Activated T-cell treated with anti-CD3 and anti-CD28 coated beads, Interleukin-2, amount 50 U/mL, for 1 hour (primary cell): ENCODE measurements around the gene GNAL.
A peak's percentile ranks its signal among the peaks of the same experiment; 100 is the strongest.
"Not testable (repeated sequence)": the region's sequence is repeated elsewhere in the genome, so short reads cannot be mapped to it uniquely, and the experiment has no call there.

ENCODE experiments used
- DNase-seq: peaks from one replicate; pipeline ENCODE4 v3.0.0-alpha.2; 2020

Gene GNAL

DNA sequence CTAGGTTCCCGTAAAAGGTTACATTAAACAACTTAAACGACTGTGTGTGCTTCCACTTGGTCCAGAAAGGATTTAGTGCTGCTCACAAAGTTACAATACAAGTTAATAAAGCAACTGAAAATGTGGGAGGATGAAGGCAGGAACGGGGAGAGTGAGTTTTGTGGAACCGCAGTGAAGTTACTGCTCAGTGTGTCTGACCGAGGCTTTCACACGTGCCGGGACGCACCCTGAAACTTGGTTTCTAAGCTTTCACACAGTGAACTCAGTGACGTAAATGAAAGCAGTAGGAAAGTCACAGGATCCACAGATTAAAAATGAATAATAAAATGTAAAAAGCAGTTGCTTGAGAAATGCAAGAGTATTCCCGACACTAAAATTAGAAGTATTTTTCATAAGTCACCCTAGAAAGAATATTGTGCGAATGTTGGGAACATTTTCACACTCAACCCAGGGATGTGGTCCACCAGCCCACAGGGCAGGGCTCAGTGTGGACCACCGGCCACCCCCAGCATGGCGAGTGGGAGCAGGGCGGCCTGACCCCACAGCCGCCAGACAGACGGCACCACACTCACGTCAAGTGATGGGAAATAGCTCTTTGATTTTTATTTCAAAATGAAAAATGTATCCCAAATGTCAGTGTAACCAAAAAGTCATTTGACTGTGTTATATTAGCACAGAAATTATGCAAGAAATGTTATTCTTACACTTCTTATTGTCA lies 129.6 kb downstream of the GNAL start:
- no peak for DNase-seq

DNA sequence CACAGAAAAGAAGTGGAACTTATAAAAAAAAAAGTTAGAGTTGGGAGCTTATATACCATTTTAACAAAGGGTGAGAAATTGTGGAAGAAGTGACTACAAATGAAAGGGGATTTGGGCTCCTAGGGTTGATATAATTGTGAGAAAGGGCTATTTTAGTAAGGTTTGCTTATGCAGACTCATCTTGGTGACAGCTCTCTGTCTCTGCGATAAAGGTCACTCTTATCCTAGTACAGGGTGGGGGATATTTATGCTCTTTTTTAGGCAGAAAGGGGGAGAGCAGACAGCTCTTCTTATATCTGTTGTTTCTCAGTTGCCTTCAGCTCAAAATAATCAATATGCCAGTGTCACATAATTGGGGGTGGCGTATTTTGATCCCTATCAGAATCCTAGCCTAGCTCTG lies 130.9 kb downstream of the GNAL start:
- DNase-seq = no peak

DNA sequence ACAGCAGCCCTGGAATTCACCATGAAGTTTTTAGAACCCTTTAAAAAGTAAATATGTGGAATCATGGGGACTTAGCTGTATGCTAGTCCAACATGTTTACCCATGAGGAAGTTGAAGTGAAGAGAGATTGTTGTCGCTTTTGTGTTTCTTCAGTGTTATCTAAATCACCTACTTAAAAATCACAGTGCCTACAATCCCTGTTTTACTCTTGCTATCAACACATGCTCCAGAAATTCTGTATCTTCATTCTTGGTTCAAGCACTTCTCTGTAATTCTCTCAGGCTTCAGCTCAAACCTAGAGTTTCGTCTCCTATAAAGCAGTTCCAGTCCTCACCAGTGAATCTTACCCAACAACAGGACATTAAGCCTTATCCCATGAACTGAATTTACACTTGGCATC lies 131.6 kb downstream of the GNAL start:
- DNase-seq = no peak

DNA sequence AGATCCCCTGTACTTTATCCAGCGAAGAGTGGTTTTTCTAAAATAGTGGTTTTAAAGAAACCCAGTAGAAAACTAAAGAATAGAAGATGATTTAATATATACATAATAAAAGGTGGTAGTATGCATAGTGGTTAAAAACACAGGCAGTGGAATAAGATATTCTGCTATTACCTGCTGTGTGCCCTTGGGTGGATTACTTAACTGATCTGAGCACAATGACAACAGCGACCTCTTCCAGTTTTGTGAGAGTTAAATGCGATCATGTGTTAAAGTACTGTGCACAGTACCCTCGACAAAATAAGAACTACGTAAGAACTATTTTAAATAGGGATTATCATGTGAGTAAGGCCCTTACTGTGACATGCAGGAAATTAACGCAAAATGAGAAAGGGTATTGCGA lies 132.1 kb downstream of the GNAL start:
- DNase-seq = no peak

DNA sequence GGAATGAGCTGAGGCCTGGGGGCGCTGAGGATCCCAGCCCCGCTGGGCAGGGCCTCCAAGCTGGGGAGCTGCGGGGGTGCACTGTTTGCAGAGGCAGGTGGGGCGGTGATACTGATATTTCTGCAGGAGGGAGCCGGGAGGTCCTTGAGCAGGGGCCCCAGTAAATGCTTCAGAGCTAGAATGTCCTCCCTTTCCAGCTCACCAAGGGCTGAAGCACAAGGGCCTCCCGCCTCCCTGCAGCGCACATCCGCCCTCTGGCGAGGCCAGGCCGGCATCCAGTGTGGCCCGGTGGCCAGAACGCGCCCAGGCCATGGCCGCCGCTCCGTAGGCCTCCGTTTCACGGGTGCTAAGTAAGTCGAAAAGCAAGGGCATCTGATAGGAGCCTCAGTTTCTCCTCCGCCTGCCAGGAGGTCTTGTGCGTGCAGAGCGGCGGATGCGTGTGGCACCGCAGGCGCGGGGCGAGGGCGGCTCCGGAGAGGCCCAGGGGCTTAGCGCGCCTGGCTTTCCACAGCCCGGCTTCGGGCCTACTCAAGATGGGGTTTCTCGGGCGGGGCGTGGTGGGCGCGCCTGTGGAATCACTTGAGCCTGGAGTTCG lies 132.7 kb downstream of the GNAL start:
- DNase-seq = no peak

DNA sequence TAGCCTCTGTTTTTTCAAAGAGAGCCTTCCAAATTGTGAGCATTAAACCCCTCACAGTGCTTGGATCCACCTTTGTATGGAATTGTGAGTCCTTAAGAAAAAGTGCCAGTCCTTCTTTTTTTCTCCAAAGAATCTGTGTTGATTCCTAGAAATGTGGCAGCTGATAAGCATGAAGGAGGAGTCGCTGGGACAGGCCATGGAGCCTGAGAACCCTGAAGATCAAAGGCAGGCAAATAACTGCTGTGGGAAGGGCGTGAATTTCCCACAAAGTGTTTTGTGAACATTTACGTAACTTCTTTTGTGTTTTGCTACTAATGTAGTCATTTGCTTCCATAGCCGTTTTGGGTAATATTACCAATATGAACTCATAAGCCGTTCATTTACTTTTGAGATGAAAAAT lies 134.5 kb downstream of the GNAL start:
- DNase-seq = no peak

DNA sequence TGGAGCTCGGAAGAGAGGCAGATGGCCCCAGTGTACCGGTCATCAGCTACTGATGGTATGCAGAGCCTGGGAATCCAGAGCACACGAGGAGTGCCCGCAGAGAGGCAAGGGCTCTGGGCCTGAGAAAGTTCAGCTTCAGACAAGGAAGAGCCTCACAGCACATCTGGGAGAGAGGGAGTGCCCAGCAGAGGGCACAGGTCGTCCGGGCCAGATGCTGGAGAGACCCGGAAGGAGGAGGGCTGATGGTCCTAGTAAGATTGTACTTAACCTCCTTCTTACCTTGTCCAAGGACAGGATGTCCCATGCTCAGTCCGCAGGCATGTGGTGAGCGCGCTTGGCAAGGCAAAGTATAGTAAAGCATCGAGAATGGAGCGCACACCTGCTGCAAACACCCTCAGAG lies 137.8 kb downstream of the GNAL start:
- no peak for DNase-seq

DNA sequence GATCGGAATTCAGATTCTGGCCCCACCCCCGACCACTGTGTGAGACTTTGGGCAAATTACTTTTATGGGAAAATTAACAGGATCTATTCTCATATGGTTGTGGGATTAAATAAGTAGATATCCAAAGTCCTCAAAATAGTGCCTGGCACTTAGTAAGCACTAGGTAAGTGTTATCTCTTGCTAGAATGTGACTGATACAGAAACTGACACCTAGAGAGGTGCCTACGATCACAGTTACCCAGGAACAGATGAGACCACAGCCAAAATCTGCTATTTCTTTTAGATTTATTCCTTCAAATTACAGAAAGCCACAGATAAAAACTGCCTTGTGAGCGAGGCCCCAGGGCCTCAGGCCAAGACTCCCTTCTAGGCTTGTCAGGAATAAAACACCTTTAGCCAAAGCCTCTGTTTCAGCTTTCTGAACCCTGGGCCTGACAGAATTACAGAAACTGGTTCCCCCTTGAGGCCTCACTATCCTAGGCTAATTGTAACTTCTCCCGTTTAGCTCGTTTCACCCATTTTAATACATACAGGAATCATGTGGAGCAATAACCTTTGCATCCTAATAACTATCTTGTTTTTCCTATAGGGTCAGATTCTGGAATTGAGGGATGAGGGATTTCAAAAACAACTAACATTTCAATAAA lies 139.8 kb downstream of the GNAL start:
- no peak for DNase-seq

DNA sequence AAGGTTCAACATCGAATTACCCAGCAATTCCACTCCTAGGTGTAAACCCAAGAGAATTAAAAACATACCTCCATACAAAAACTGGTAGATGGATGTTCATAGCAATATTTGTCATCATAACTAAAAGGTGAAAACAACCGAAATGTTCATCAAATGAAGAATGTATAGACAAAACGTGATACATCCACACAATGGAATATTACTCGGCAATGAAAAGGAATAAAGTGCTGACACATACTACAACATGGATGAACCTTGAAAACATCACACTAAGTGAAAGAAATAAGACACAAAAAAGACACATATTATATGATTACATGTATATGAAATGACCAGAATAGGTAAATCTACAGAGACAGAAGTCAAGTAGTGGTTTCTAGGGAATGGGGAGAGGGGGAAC lies 141.5 kb downstream of the GNAL start:
- no peak for DNase-seq

DNA sequence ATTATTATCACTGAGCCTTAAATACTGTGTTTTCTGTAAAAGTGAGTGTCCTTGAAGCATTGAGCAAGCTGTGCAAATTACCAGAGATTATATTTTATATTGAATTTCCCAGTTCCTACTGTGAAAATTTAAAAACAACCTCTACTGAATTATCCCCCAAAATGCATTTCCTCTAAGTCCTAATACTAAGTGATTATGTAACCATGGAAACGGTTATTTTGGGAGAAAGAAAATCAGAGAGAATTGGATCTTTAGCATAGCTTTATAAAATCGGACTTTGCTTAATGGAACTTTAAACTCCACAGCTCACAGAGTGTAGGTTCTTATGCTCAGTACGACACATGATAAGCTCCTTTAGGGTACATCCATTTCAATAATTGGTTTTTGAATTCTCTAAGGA lies 142.9 kb downstream of the GNAL start:
- no peak for DNase-seq

DNA sequence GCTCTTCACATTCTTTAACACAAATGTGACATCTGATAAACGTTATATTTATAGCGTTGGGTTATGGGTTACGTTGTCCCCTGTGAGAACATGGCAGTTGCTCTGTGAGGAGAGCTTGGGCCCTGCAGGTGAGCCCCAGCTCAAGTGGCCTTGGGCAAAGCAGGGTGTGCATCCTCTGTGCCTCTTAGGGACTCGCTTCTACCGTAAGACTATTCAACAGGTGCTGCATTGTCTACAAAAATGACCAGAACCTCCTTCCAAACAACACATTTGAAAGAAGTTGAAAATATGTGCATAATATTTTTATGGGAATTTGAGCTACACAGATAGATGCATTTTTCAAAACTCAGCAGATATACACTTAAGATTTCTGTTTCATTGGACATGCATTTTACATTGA lies 145.7 kb downstream of the GNAL start:
- DNase-seq = no peak

DNA sequence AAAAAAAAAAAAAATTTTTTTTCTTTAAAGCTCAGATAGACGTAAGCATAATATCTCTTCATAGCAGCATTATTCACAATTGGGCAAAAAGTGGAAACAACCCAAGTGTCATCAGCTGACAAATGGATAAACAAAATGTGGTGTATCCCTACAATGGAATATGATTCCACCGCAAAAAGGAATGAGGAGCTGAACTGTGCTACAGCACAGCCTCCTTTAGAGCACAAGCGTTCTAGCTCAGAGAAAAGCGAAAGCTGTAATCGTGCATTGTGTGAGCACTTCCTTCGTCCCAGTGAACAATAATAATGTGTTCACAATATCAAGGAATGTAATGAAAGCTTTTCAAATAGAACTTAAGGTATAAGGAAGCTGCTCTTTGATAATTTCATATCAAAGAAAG lies 150.5 kb downstream of the GNAL start:
- no peak for DNase-seq

DNA sequence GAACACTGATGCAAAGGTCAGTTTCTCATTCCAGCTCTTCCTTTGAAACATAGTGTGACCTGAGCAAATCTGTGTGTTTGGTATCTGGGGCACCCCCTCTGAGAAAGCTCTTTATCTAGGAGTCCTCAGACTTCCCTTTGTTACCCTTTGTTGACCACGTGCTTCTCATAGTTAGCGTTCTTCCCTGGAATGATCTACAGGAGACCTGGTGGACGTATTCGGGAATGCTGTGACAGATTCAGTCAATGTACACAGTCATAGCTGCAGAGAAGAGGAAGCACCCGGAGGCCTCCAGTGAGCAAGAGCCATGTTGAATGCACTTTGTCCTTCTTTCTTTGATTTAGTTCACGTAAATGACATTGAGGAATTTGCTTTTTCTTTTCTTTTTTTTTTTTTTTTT lies 151.4 kb downstream of the GNAL start:
- no peak for DNase-seq

DNA sequence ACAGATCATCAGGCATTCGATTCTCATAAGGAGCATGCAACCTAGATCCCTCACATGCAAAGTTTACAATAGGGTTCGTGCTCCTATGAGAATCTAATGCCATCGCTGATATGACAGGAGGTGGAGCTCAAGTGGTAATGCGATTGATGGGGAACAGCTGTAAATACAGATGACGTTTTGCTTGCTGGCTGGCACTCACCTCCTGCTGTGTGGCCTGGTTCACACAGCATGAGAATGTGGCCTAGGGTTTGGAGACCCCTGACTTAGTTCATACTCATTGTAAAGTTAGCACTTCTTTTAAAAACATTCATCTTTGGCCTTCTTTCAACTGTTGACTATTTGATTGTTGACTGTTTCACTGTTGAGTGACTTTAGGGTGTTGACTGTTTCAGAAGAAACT lies 153.5 kb downstream of the GNAL start:
- DNase-seq = no peak

DNA sequence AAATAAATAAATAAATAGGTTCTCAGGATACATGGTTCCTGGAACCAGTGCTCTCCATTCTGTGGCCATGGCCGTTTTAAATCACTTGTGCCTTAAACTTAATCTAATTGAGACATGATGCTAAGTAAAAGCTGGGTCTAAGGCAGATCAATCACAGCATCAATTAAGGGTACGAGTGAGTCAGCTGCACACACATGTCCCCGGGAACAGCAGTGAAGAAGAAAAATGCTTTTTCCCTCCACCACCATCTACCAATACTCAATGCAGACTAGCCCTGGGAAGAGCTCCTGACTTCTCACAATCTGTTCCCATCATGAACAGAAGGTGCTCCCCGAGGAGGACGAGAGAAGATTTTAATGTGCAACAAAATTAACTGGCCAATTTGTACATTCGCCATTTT lies 155.4 kb downstream of the GNAL start:
- no peak for DNase-seq

DNA sequence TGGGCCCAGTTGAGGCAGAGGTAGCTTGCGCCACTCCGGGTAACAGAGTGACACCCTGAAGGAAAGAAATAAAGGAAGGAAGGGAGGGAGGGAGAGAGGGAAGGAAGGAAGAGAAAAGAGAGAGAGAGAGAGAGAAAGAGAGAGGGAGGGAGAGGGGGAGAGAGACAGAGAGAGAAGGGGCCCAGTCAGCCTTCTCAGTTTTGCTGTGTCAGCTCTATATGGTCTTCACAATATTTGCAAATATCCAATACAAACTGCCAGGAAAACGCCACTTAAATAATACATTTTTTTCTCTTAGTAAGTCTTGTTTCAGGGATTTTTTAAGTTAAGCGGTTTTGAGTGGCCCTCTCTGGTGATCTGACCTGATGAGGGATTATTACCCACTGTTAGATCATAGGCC lies 156.6 kb downstream of the GNAL start:
- DNase-seq = no peak

DNA sequence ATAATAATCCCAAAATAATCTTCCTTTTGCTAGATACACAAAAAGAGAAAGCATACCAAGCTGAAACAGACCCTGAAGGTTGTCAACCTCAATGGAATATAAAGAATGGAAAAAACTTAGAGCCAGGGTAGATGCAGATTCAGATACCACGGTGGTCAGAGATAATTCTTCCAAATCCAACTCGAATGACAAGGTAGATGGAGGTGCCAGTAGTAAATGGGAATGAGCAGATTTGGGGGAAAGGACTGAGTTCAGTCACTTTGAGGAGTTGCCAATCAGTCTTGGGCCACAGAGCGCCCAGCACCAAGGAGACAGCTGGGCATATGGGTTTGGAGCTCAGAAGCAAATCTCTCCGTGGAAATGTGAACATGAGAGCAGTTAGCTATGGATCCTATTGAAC lies 158.7 kb downstream of the GNAL start:
- no peak for DNase-seq

DNA sequence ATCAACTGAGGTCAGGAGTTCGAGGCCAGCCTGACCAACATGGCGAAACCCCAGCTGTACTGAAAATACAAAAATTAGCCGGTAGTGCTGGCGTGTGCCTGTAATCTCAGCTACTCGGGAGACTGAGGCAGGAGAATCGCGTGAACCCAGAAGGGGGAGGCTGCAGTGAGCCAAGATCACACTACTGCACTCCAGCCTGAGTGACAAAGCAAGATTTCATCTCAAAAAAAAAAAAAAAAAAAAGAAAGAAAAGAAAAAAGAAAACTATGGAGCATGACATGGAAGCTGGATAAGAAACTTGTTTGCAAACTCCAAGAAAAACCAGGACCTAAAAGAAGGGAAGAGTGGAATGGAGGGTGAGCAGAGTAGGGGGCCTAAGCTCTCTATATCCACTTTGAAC lies 160.2 kb downstream of the GNAL start:
- DNase-seq = no peak

DNA sequence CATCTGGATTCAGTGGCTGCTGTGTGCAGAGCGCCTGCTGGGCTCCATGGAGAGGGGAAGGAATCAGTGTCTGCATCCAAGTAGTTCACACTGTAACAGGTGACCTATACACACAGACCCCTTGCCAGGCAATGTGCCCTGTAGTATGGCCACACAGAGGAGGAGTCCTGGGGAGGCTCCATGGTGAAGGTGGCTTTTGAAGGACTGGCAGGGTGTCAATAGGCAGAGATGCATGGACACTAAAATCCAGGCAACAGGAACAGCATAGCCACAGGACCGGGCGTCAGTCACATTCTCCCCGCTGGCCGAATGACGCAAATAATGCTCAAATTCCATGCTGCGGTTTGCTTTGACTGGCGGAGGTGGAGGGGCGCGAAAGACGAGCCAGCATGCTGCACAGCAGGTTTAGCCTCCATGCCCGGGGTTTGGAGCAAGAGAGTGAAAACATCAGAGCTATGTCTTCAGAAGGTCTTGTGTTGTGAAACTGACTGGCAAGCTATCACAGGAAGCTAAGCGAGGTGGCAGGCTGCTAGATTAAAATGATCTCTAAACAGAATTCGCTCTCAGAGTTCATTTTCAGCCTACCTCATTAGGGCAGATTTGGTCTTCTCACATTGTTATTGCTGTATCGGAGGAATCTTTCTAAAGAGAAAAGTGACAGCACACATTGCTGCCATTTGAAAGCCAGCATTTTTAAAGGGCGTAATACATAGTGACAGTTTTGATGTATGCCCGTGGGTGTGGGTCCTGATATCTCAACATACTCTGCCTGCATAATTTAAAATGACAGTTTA lies 161.0 kb downstream of the GNAL start:
- DNase-seq = peak; percentile 76

DNA sequence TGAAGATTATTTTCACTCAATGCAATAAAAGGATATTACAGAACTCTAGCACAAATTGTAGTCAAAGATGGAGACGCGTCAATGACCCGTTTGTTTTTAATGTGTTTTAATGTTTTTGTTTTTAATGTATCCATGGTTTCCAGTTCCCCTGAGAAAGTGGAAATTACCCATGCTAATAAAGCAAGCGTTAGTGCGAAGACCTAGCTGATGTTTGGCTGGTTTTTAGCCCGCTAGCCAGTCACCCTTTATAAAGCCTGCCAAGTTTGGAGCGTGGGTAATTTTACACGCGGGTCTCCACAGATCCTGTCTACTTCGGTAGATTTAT lies 161.7 kb downstream of the GNAL start:
- DNase-seq = no peak

DNA sequence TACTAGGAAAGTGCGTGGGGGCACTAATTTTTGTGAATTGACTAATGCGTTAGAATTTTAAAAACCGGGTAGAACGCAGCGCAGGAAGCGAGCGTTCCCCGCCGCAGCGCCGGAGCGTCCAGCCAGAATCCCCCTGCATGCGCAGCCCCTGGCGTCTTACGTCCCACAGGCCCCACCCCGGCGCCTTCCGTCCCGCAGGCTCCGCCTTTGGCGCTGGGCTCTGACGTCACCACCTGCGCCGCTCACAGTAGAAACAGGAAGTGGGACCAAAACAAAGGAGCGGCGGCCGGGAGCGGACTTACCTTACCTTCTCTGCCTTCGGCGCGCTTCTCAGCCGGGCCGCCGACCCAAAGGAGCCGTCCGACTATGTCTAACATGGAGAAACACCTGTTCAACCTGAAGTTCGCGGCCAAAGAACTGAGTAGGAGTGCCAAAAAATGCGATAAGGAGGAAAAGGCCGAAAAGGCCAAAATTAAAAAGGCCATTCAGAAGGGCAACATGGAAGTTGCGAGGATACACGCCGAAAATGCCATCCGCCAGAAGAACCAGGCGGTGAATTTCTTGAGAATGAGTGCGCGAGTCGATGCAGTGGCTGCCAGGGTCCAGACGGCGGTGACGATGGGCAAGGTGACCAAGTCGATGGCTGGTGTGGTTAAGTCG lies 162.2 kb downstream of the GNAL start, which contains the start of gene CHMP1B:
Gene CHMP1B, plus strand, starts transcription at position 268 of the 660 bp plus-strand sequence. Its CDS starts 99 bp downstream, at position 367.
- DNase-seq = peak; percentile 98

DNA sequence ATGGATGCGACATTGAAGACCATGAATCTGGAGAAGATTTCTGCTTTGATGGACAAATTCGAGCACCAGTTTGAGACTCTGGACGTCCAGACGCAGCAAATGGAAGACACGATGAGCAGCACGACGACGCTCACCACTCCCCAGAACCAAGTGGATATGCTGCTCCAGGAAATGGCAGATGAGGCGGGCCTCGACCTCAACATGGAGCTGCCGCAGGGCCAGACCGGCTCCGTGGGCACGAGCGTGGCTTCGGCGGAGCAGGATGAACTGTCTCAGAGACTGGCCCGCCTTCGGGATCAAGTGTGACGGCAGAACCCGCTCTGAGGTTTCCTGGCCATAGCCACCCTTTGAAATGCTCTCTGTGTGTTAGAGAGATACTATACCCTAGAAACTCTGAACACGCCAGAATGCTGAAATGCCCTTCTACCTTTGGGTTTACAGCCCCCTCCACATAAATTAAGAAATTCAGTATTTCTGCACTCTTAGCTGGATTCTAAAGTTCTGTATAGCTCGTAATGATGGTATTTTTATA lies 162.8 kb downstream of the GNAL start:
- peak; percentile 66 for DNase-seq

DNA sequence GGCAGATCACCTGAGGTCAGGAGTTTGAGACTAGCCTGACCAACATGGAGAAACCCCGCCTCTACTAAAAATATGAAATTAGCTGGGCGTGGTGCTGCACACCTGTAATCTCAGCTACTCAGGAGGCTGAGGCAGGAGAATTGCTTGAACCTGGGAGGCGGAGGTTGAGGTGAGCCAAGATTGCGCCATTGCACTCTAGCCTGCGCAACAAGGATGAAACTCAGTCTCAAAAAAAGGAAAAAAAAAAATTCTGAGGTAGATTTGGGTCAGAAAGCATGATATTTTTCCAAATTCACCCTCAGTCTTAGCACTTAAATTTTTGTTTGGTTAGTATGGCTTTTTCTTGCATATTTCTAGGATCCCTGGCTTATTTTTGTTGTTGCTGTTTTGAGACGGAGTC lies 165.5 kb downstream of the GNAL start:
- DNase-seq = not testable (repeated sequence)
